Measurements from ENCODE around the gene C20orf204. TPM values are rescaled to one million over a fixed set of nuclear protein-coding genes. Genes with fewer than 3 reads are reported as not detected.

The C20orf204 gene
- total RNA-seq, 1 donor from 2014 or later: 0.86 TPM

GRCh38 chr20:64051561-64052325, 15.8 kb downstream of the C20orf204 start:
- intact Hi-C loops (cut with DNase I): no loop called here

DNA sequence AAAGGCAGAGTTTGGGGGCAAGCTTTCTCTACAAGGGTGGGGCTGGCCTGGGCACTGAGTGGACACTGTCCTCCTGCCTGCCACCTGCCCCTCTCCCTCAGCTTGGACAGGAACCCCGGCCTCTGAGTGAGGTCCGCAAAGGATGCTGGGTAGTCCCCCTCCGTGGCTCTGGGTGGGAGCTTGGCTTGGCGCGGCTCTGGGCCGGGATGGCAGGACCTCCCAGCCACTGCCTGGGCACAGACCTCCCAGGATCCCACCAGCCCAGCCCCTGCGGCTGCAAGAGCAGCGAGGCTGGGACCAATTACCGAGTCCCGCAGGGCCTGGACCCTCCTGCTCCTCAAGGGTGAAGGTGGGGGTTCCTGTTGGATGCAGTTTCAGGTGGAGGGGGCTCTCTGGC, 16.3 kb downstream of the C20orf204 start:
- intact Hi-C loops (cut with DNase I): no loop called here
- no peak for DNase-seq (ENCODE audit: low spot score)

More at GRCh38 chr20:64051561-64052325, 15.8 kb downstream of the C20orf204 start:
- DNase-seq (ENCODE audit: low spot score): peak; percentile 91

GRCh38 chr20:64052987-64053840, 17.2 kb downstream of the C20orf204 start:
- intact Hi-C loops (cut with DNase I): no loop called here

DNA sequence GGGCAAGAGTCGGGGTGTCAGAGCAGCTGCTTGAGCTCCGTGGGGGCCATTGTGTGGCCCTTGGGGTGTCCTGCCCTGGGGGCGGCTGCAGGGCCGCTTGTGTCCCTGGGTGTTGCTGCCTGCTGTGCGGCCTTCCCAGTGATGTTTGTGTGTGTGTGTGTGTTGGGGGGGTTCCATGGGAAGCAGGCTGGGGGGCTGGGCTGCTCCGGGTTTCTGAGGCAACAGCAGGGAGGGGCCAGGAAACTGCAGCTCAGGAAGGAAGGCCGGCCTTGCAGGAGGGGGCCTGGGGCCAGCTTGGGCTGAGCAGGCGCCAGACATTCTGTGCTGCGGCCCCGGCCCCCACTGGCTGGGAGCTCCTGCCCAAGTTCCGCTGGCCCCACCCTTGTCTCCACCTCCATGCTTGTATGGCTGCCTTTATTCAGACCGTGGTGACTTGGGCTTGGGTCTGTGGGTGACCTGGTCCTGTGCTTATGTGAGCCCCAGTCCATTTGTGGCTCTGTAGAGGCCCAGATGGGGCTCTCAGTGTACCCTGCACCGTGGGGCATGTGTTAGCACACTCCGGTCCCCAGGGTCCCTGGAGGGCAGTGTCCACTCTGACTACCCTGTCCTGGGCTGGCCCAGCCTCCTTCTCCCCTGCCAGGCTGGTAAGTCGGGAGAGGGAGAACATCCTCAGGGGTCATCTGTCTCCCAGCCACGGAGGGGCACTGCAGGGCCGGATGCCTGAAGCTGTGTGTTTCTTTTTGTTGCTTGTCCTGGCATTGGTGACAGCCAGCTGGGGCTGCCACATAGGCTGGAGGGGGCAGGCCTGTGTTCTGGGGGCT, 18.1 kb downstream of the C20orf204 start:
- DNase-seq (ENCODE audit: low spot score): peak; percentile 88
- intact Hi-C loops (cut with DNase I): loop anchor here (2.0 kb wide), 1 partner anchor 15 kb away; no protein-coding TSS in a partner anchor

More at GRCh38 chr20:64052987-64053840, 17.2 kb downstream of the C20orf204 start:
- no peak for DNase-seq (ENCODE audit: low spot score)

- intact Hi-C loops (cut with DNase I): loop anchor here (2.0 kb wide), 1 partner anchor 17 kb away; no protein-coding TSS in a partner anchor
- DNase-seq (ENCODE audit: low spot score): no peak
Observed at GRCh38 chr20:64055396-64055892, 19.5 kb downstream of the C20orf204 start.

DNA sequence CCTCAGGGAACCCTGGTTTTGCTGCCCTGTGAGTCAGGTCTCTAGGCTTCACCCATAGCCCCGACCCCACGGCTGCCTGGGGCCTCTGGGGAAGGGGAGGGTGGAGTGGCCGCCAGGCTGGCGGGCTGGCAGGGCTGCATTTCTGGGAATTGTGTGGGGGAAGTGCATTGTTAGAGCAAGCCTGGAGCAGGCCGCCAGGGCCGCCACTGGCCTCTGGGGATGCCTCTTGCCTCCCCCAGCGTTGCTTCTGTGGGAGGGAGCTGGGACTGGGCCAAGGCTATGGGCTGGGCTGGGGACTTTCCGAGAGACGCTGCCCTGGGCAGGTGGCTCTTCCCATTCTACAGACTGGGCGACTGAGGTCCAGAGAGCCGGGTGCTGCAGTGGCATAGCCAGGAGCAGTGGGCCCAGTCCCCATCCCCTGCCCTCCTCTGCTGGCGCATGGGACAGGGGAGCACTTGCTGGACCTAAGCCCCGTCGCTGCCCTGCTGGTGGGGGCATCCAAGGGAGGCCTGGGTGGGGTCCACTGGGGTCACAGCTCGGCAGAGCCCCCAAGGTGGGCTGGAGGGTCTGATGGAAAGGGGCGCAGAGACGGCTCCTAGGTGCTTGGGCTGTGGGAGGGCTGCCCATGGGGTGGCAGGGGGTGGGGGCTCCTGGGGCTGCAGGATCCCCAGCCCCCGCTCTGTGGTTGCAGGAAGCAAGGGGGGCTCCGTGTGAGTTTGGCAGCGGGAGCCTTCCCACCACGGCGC, 20.1 kb downstream of the C20orf204 start:
- DNase-seq (ENCODE audit: low spot score): peak; percentile 85

GRCh38 chr20:64056639-64056888, 20.6 kb downstream of the C20orf204 start:
- no peak for DNase-seq (ENCODE audit: low spot score)
- intact Hi-C loops (cut with DNase I): no loop called here

More for the DNA sequence above, 20.1 kb downstream of the C20orf204 start:
- intact Hi-C loops (cut with DNase I): loop anchor here (2.0 kb wide), 1 partner anchor 17 kb away; no protein-coding TSS in a partner anchor

DNA sequence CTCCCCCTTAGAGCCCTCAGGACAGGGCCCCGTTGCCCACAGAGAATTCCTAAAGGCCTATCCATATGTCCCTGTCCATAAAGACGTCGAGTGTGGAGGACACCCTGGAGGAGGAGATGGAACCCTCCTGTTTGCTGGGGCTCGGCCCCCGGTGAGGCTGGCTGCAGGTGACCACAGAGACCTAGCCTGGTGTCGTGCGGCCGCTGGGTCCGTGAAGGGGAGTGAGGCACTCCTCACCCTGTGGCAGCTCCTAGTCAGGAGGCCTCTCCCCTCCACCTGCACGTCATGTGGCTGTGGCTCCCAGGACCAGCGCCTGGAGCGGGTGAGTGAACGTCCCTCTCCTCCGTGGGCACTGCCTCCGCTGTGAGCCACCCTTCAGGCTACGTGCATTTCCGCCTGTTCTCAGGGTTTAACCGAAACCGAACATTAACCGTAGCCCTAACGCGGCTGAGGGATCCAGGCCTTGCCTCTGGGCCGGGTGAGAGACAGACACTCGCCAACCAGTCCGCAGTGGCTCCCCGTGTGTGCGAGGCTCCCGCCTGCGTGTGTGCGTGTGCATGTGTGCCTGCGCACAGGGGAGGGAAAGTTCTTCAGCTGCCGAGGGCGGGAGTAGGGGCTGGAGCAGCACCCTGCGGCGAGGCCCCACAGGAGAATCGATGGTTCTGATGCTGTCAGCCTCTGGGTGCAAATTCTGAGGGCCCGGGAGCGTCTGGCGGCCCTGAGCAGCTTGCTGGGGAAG, 21.1 kb downstream of the C20orf204 start:
- intact Hi-C loops (cut with DNase I): no loop called here
- DNase-seq (ENCODE audit: low spot score): no peak

DNA sequence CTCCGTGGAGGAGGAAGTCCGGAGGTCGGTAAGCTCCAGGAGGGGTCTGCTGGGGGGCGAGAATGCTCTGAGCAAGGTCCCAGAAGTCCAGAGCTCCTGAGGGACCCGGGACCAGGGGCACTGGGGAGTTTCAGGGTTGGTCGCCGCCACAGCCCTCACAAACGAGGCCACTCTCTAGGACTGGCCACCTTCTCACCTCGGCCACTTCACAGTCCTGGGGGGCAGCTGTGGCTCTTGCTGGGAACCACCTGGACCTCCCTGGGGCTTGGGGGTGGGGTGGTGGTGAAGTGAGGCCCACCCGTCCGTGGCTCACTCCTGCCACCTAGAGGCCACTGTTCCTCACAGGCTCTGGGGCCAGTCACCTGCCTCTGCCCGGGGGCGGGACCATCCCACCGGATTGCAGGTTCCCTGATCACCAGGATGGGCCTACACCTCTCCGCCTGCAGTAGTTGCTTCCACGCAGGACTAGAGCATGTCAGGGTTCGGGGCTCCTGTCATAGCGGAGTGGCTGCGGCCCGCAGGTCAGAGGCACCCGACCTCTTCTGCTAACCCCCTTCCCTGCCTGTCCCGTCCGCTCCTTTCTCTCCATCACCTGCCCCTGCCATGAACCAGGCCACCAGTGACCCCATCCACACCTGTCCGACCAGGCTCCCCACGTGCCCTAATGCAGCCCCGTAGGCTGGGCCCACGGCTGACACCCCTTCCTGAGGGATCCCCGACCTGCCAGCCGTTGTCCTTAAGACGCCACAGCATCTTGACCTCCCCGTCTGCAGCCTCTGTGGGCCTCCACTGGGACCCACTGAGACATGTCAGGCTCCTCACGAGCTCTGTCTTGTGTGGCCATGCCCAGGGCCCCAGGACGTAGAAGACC, 21.9 kb downstream of the C20orf204 start:
- intact Hi-C loops (cut with DNase I): no loop called here

GRCh38 chr20:64058536-64058935, 22.6 kb downstream of the C20orf204 start:
- DNase-seq (ENCODE audit: low spot score): no peak
- intact Hi-C loops (cut with DNase I): no loop called here

More for the DNA sequence above, 21.9 kb downstream of the C20orf204 start:
- DNase-seq (ENCODE audit: low spot score): peak; percentile 90

DNA sequence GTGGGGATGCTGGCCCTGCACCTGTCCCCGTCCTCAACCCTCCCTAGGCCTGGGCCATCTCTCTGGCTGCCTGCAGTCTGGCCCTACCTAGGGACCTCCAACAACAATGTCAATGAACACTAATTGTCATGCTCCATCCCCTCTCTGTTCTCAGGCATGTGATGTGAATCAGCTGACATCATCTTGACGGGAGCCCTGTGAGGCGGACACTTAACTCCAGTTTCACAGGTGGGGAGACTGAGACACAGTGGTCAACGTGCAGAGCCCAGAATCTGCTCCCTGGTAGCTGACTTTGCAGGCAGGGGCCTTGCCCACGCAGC, 26.3 kb downstream of the C20orf204 start:
- intact Hi-C loops (cut with DNase I): loop anchor here (2.0 to 10.0 kb wide), 3 partner anchors 81 to 537 kb away; partner anchors contain the start of genes PPDPF, PRPF6 and UCKL1
- DNase-seq (ENCODE audit: low spot score): no peak

GRCh38 chr20:64062596-64063388, 26.8 kb downstream of the C20orf204 start, which contains the start of gene TCEA2:
TSS of gene TCEA2 (plus strand) at chr20:64063198. CDS start at chr20:64063313, 115 bp downstream.
- intact Hi-C loops (cut with DNase I): loop anchor here (2.0 to 10.0 kb wide), 3 partner anchors 82 to 538 kb away; partner anchors contain the start of genes PPDPF, PRPF6 and UCKL1
- peak; percentile 98 for DNase-seq (ENCODE audit: low spot score)

- no peak for DNase-seq (ENCODE audit: low spot score)
- intact Hi-C loops (cut with DNase I): loop anchor here (2.0 to 10.0 kb wide), 3 partner anchors 83 to 539 kb away; partner anchors contain the start of genes PPDPF, PRPF6 and UCKL1
Observed at GRCh38 chr20:64063389-64064144, 27.6 kb downstream of the C20orf204 start.

GRCh38 chr20:64064145-64064698, 28.2 kb downstream of the C20orf204 start:
- DNase-seq (ENCODE audit: low spot score): no peak
- intact Hi-C loops (cut with DNase I): loop anchor here (10.0 kb wide), 1 partner anchor 539 kb away; the partner anchor contains the start of gene PPDPF
